Astrocyte (in vitro differentiated cells and primary cell): ENCODE results near the gene GH1. TPM values are rescaled to one million over a fixed set of nuclear protein-coding genes. Genes with fewer than 3 reads are reported as not detected.
"Not testable (repeated sequence)": the region's sequence is repeated elsewhere in the genome, so short reads cannot be mapped to it uniquely, and the experiment has no call there.

Source experiments
- DNase-seq: peaks from one replicate; pipeline ENCODE4 v3.0.0-alpha.2; 2010; ENCODE audit warnings: low read depth
- FAIRE-seq: peaks from 2 replicates; lab custom pipeline; 2011; peaks lifted over from hg19 to GRCh38; lab: Jason Lieb, UNC
- H2AFZ ChIP-seq: 2 replicates; pipeline ENCODE4 v1.6.0; 2012; ENCODE audit warnings: low read depth, low read length, inconsistent platforms
- H3K27ac ChIP-seq: 2 replicates; pipeline ENCODE4 v1.5.1; 2011; ENCODE audit warnings: low read depth, low read length, inconsistent platforms
- H3K27me3 ChIP-seq: 2 replicates; pipeline ENCODE4 v1.6.0; 2011; ENCODE audit warnings: low read length, inconsistent platforms; ENCODE audit not compliant: insufficient read depth
- H3K36me3 ChIP-seq: 2 replicates; pipeline ENCODE4 v1.5.1; 2011; ENCODE audit warnings: low read length, inconsistent platforms; ENCODE audit not compliant: insufficient read depth
- H3K4me1 ChIP-seq: 2 replicates; pipeline ENCODE4 v1.5.1; 2011; ENCODE audit warnings: low read length, inconsistent platforms; ENCODE audit not compliant: insufficient read depth
- H3K4me2 ChIP-seq: 2 replicates; pipeline ENCODE4 v1.6.0; 2012; ENCODE audit warnings: low read length, inconsistent platforms
- H3K4me3 ChIP-seq: 2 replicates; pipeline ENCODE4 v1.5.1; 2011; ENCODE audit warnings: low read depth, mild to moderate bottlenecking, low read length, inconsistent platforms; ENCODE audit not compliant: insufficient read depth
- H3K79me2 ChIP-seq: 2 replicates; pipeline ENCODE4 v1.6.0; 2012; ENCODE audit warnings: mild to moderate bottlenecking, low read length, inconsistent platforms; ENCODE audit not compliant: insufficient read depth
- H3K9ac ChIP-seq: 2 replicates; pipeline ENCODE4 v1.6.0; 2012; ENCODE audit warnings: mild to moderate bottlenecking, low read length, inconsistent platforms
- H3K9me3 ChIP-seq: 2 replicates; pipeline ENCODE4 v1.5.1; 2012; ENCODE audit warnings: low read depth, mild to moderate bottlenecking, low read length, inconsistent platforms; ENCODE audit not compliant: insufficient read depth
- H4K20me1 ChIP-seq: 2 replicates; pipeline ENCODE4 v1.6.0; 2012; ENCODE audit warnings: low read length, inconsistent platforms; ENCODE audit not compliant: insufficient read depth
- H3K27ac Mint-ChIP-seq: one replicate; pipeline ENCODE4 v1.8.0; 2021; ENCODE audit warnings: mild to moderate bottlenecking, mixed read lengths; ENCODE audit not compliant: unreplicated experiment
- H3K27me3 Mint-ChIP-seq: one replicate; pipeline ENCODE4 v1.8.0; 2021; ENCODE audit warnings: low read depth, mixed read lengths; ENCODE audit not compliant: unreplicated experiment
- H3K36me3 Mint-ChIP-seq: one replicate; pipeline ENCODE4 v1.8.0; 2021; ENCODE audit warnings: low read depth, mixed read lengths; ENCODE audit not compliant: unreplicated experiment
- H3K4me1 Mint-ChIP-seq: one replicate; pipeline ENCODE4 v1.8.0; 2021; ENCODE audit warnings: low read depth, mixed read lengths; ENCODE audit not compliant: unreplicated experiment
- H3K4me3 Mint-ChIP-seq: one replicate; pipeline ENCODE4 v1.8.0; 2021; ENCODE audit warnings: mild to moderate bottlenecking, moderate library complexity, mixed read lengths; ENCODE audit not compliant: unreplicated experiment
- H3K9me3 Mint-ChIP-seq: one replicate; pipeline ENCODE4 v1.8.0; 2021; ENCODE audit warnings: mild to moderate bottlenecking, mixed read lengths; ENCODE audit not compliant: unreplicated experiment
- CTCF ChIP-seq: IDR thresholded peaks from 2 replicates; pipeline ENCODE4 v1.5.1; 2011; ENCODE audit warnings: low read depth, mild to moderate bottlenecking, inconsistent platforms, low read length, moderate library complexity; ENCODE audit not compliant: insufficient read depth
- EZH2 ChIP-seq: IDR thresholded peaks from 2 replicates; pipeline ENCODE4 v1.6.1; 2012; ENCODE audit warnings: mild to moderate bottlenecking, low read length, inconsistent platforms; ENCODE audit not compliant: insufficient read depth
- total RNA-seq: library from RNA; stranded (reverse); gene quantifications from 2 replicates; pipeline ENCODE4 v1.2.1, GENCODE V29; 2021

GH1 gene
- total RNA-seq, 1 donor from 2014 or later, result not detected

- no peaks in the 10 kb centered on the region for H3K79me2 ChIP-seq
- no peak overlapping the region for H3K4me3 ChIP-seq
- H3K4me3 Mint-ChIP-seq, result no peak overlapping the region
- no peak overlapping the region for H3K9ac ChIP-seq
- no peak overlapping the region for H3K4me2 ChIP-seq
- peaks cover 40% of the 10 kb centered on the region for H3K27me3 Mint-ChIP-seq
- DNase-seq (no peak), FAIRE-seq (no peak)
- H3K27me3 ChIP-seq, result peaks cover 9% of the 10 kb centered on the region
- no peak overlapping the region for H3K27ac Mint-ChIP-seq
- no peak overlapping the region for H3K27ac ChIP-seq
- no peaks in the 10 kb centered on the region for H3K9me3 ChIP-seq
- H3K36me3 ChIP-seq, result no peaks in the 10 kb centered on the region
- no peak overlapping the region for H2AFZ ChIP-seq
- H3K9me3 Mint-ChIP-seq, result no peaks in the 10 kb centered on the region
- no peaks in the 10 kb centered on the region for H3K4me1 Mint-ChIP-seq
- no peaks in the 10 kb centered on the region for H3K36me3 Mint-ChIP-seq
- no peaks in the 10 kb centered on the region for H3K4me1 ChIP-seq
- H4K20me1 ChIP-seq, result no peaks in the 10 kb centered on the region
- TF ChIP-seq CTCF, result no peak
- TF ChIP-seq EZH2, result no peak
Observed at GRCh38 chr17:63916566-63917185, 2.0 kb downstream of the GH1 start.

DNA sequence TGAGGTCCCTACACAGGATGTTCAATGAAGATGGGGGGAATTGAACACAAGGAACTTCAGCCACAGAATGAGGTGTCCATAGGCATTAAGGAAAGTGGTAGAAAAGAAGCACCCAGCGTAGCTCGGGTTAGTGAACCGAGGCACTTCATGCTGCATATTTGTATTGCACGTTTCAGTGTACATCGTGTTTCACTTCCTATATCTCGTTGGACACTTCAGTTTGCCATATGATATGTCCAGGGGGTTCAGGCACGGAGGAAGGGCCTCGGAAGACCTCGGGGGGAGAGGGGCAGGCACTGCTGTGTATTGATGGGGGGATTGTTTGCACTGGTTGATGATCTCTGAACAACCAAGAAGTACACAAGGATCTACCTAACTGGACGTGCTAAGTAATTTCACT, 2.9 kb downstream of the GH1 start:
- H3K4me1 Mint-ChIP-seq, H3K4me3 ChIP-seq, H3K4me1 ChIP-seq, H4K20me1 ChIP-seq, H3K79me2 ChIP-seq, H2AFZ ChIP-seq, H3K36me3 Mint-ChIP-seq, H3K9me3 Mint-ChIP-seq, H3K4me3 Mint-ChIP-seq, H3K27ac ChIP-seq, H3K4me2 ChIP-seq, H3K36me3 ChIP-seq, FAIRE-seq, H3K27ac Mint-ChIP-seq, H3K9ac ChIP-seq, H3K9me3 ChIP-seq, H3K27me3 ChIP-seq, DNase-seq: not testable (repeated sequence)
- H3K27me3 Mint-ChIP-seq, result peaks cover 45% of the 10 kb centered on the region

GRCh38 chr17:63914471-63914870, 4.2 kb downstream of the GH1 start:
- H3K4me3 Mint-ChIP-seq, result no peak overlapping the region

More at GRCh38 chr17:63914471-63914870, 4.2 kb downstream of the GH1 start:
- FAIRE-seq (no peak), DNase-seq (no peak)
- H2AFZ ChIP-seq, result no peak overlapping the region
- no peak overlapping the region for H3K27ac Mint-ChIP-seq
- no peaks in the 10 kb centered on the region for H3K4me1 Mint-ChIP-seq
- no peaks in the 10 kb centered on the region for H3K79me2 ChIP-seq
- H3K4me3 ChIP-seq, result no peak overlapping the region
- no peaks in the 10 kb centered on the region for H3K36me3 Mint-ChIP-seq
- no peaks in the 10 kb centered on the region for H3K9me3 Mint-ChIP-seq
- TF ChIP-seq EZH2 (no peak), CTCF (no peak)
- no peaks in the 10 kb centered on the region for H3K36me3 ChIP-seq
- H3K27ac ChIP-seq, result no peak overlapping the region
- no peak overlapping the region for H3K9ac ChIP-seq
- H3K27me3 Mint-ChIP-seq, result peaks cover 51% of the 10 kb centered on the region
- H3K4me2 ChIP-seq, result no peak overlapping the region
- H3K27me3 ChIP-seq, result peaks cover 11% of the 10 kb centered on the region
- no peaks in the 10 kb centered on the region for H3K4me1 ChIP-seq
- H3K9me3 ChIP-seq, result no peaks in the 10 kb centered on the region
- H4K20me1 ChIP-seq, result no peaks in the 10 kb centered on the region
